Measurements from ENCODE around the gene PTPN1. TPM values are rescaled to one million over a fixed set of nuclear protein-coding genes. Genes with fewer than 3 reads are reported as not detected.

Gene PTPN1
- total and polyA plus RNA-seq, 10 of the 15 experiments (the other 5 are each of a cell fraction or from before 2014, with no cell fraction given): 15.9 to 74.7 (median 43.9) TPM

- 99% methylated on average over 5 of the region's 5 CpGs for WGBS (ENCODE audit: insufficient coverage, insufficient replicate concordance, low lambda C conversion rate, missing lambda C conversion rate)
- no peak for DNase-seq (ENCODE audit: low read depth, low spot score)
- ChIA-PET RAD21 (ENCODE audit: unreplicated experiment) (interaction anchor here (0.6 kb wide), 1 partner anchor 600 kb away, joined by 6 read pairs; no protein-coding TSS in a partner anchor), CTCF (no interaction called here), POLR2A (no interaction called here), SMC1A (ENCODE audit: uncharacterized antibody, unreplicated experiment) (no interaction called here)
- Histone ChIP-seq H3K4me1 (ENCODE audit: control insufficient read depth, insufficient read depth, low read length) (no peaks in the 10 kb centered on the region), H3K36me3 (ENCODE audit: control insufficient read depth in 2 of 2, insufficient read depth in 2 of 2, low read length in 1 of 2) (peaks cover 7 to 14% of the 10 kb centered on the region in 2 experiments), H3K9me3 (replicated peaks; ENCODE audit: control insufficient read depth, insufficient read depth, low read length) (no peaks in the 10 kb centered on the region), H3K27me3 (replicated peaks in 1 of 2; ENCODE audit: control insufficient read depth in 2 of 2, insufficient read depth in 2 of 2, low read length in 1 of 2) (no peaks in the 10 kb centered on the region), H4K20me1 (ENCODE audit: control insufficient read depth, insufficient read depth) (no peaks in the 10 kb centered on the region), H3K4me2 (ENCODE audit: control insufficient read depth, insufficient read depth) (no peak overlapping the region), H2AFZ (ENCODE audit: control insufficient read depth, low read depth, low read length) (no peak overlapping the region), H3K9ac (ENCODE audit: control insufficient read depth, insufficient read depth, low read length) (no peak overlapping the region), H3K4me3 (no peak overlapping the region), H3K79me2 (ENCODE audit: control insufficient read depth, insufficient read depth, low read length) (no peaks in the 10 kb centered on the region), H3K27ac (ENCODE audit: control insufficient read depth, insufficient read depth) (no peak overlapping the region)
- FAIRE-seq: no peak
- in situ Hi-C loops (cut with MboI): no loop called here
- intact Hi-C loops (cut with micrococcal nuclease; ENCODE audit: unreplicated experiment): no loop called here
- no peak for ATAC-seq
- BruUV-seq (replicated peaks): no TSS peak
- TF ChIP-seq MTA3 (IDR thresholded peaks at IDR 0.05; ENCODE audit: borderline replicate concordance, low read length): no peak
- no peak for TF ChIP-seq EGR1 (IDR thresholded peaks at IDR 0.05; ENCODE audit: borderline replicate concordance in 1 of 2, low read depth in 2 of 2, low read length in 2 of 2)
- no peak for TF ChIP-seq STAT3 (IDR thresholded peaks at IDR 0.05; ENCODE audit: low read depth, low read length)
- no peak for TF ChIP-seq MXI1 (IDR thresholded peaks at IDR 0.05; ENCODE audit: low read depth, low read length)
- no peak for TF ChIP-seq PRDM15 (CRISPR knock-in tag; IDR thresholded peaks at IDR 0.05)
- TF ChIP-seq BCLAF1 (IDR thresholded peaks at IDR 0.05): no peak
- no peak for TF ChIP-seq ZSCAN29 (IDR thresholded peaks at IDR 0.05)
- TF ChIP-seq MYB (IDR thresholded peaks at IDR 0.05; ENCODE audit: borderline replicate concordance, low read depth, low read length): no peak
- TF ChIP-seq IRF4 (IDR thresholded peaks at IDR 0.05; ENCODE audit: low read depth, low read length): no peak
- TF ChIP-seq WRNIP1 (IDR thresholded peaks at IDR 0.05; ENCODE audit: borderline replicate concordance, low read depth, low read length): no peak
- no peak for TF ChIP-seq KLF5 (IDR thresholded peaks at IDR 0.05; ENCODE audit: partially characterized antibody)
- TF ChIP-seq ZBTB4 (CRISPR knock-in tag; IDR thresholded peaks at IDR 0.05): no peak
- no peak for TF ChIP-seq IRF5 (IDR thresholded peaks at IDR 0.05; ENCODE audit: borderline replicate concordance)
These were observed 81.2 kb downstream of the PTPN1 start for GRCh38 chr20:50591233-50591852.

All from GM12878 (cell line).